Suprapubic skin (tissue), 4 donors: ENCODE data around the gene CPNE2. TPM values are rescaled to one million over a fixed set of nuclear protein-coding genes. Genes with fewer than 3 reads are reported as not detected.

Source experiments
- DNase-seq, 2 donors: peaks; one replicate each; pipeline ENCODE4 v3.0.0-alpha.2; 2019; ENCODE audit warnings: low spot score in 2 of 2
- H3K27ac ChIP-seq: fragments of 200-600 bp; sonication (generic); one replicate; pipeline ENCODE4 v1.5.1; 2019
- H3K27me3 ChIP-seq: fragments of 200-600 bp; sonication (generic); one replicate; pipeline ENCODE4 v1.5.1; 2019
- H3K36me3 ChIP-seq: fragments of 200-600 bp; sonication (generic); one replicate; pipeline ENCODE4 v1.5.1; 2019
- H3K4me1 ChIP-seq: fragments of 200-600 bp; sonication (generic); one replicate; pipeline ENCODE4 v1.5.1; 2019
- H3K4me3 ChIP-seq: fragments of 200-600 bp; sonication (generic); one replicate; pipeline ENCODE4 v1.5.1; 2019; ENCODE audit warnings: mild to moderate bottlenecking
- H3K9me3 ChIP-seq: fragments of 200-600 bp; sonication (generic); one replicate; pipeline ENCODE4 v1.5.1; 2019
- EP300 ChIP-seq: sonication (generic); formaldehyde crosslinking; IDR thresholded peaks from one replicate; pipeline ENCODE4 v1.6.1; 2017; ENCODE audit warnings: antibody characterized with exemption
- POLR2A ChIP-seq, 2 donors: fragments of 450-650 bp; IDR thresholded peaks; one replicate each; pipeline ENCODE4 v1.6.1; 2017; ENCODE audit warnings: antibody characterized with exemption in 2 of 2, mild to moderate bottlenecking in 2 of 2, moderate library complexity in 2 of 2
- POLR2AphosphoS5 ChIP-seq, 3 donors: sonication (generic); formaldehyde crosslinking; IDR thresholded peaks; one replicate each; pipeline ENCODE4 v1.6.1; 2017; ENCODE audit warnings: antibody characterized with exemption in 3 of 3
- WGBS: methylation state at CpG from one replicate; pipeline ENCODE4 v1.1.5; 2018; 5-methylcytosine and 5-hydroxymethylcytosine counted together
- total RNA-seq, 4 donors: library from RNA; depleted of rRNA; stranded (reverse); fragments of >200 nt; gene quantifications; one replicate each; pipeline ENCODE4 v1.1.0, GENCODE V29; 2016
- TF ChIP-seq, protein P1 (sequence below), 2 donors: fragments of 200-600 bp in 1 of 2; fragments of 450-650 bp in 1 of 2; sonication (generic) in 1 of 2; IDR thresholded peaks; one replicate each; pipeline ENCODE4 v1.5.1; 2016 to 2019; ENCODE audit warnings: antibody characterized with exemption in 2 of 2, mild to moderate bottlenecking in 1 of 2, moderate library complexity in 1 of 2

Gene CPNE2
- total RNA-seq, 4 donors from 2014 or later = 12.7 to 23.1 (median 15.7) TPM

DNA sequence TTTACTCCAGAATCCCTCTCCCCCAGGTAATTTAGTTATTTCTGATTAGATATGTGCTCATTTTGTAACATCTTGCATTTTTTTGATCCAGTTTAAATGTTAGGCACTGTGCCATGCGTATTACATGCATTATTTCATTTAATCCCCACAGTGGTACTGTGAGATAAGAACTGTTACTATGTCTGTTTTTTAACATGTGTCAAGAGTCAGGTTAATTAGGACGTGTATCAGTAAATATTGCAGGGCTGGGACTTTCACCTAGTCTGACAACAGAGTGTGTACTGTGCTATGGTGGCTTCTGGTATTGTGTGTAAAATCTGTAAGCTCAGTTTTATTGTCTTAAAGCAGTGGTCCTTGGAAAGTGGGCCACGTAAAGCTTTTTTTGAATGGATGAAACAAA is 104.4 kb downstream of the CPNE2 start:
- Histone ChIP-seq H3K36me3 (no peaks in the 10 kb centered on the region), H3K4me1 (peaks cover 9% of the 10 kb centered on the region), H3K27ac (no peak overlapping the region), H3K4me3 (no peak overlapping the region), H3K27me3 (no peaks in the 10 kb centered on the region), H3K9me3 (no peaks in the 10 kb centered on the region)
- TF ChIP-seq POLR2AphosphoS5 (IDR thresholded peaks at IDR 0.05) (no peak), EP300 (no peak), POLR2A (IDR thresholded peaks at IDR 0.05) (no peak)
- TF ChIP-seq, protein P1, sequence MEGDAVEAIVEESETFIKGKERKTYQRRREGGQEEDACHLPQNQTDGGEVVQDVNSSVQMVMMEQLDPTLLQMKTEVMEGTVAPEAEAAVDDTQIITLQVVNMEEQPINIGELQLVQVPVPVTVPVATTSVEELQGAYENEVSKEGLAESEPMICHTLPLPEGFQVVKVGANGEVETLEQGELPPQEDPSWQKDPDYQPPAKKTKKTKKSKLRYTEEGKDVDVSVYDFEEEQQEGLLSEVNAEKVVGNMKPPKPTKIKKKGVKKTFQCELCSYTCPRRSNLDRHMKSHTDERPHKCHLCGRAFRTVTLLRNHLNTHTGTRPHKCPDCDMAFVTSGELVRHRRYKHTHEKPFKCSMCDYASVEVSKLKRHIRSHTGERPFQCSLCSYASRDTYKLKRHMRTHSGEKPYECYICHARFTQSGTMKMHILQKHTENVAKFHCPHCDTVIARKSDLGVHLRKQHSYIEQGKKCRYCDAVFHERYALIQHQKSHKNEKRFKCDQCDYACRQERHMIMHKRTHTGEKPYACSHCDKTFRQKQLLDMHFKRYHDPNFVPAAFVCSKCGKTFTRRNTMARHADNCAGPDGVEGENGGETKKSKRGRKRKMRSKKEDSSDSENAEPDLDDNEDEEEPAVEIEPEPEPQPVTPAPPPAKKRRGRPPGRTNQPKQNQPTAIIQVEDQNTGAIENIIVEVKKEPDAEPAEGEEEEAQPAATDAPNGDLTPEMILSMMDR (IDR thresholded peaks at IDR 0.05) = no peak
- WGBS = 74% methylated on average over 3 of the region's 3 CpGs
- no peak for DNase-seq

Other genes with a start within 250 kb of the CPNE2 start
- gene SLC12A3, start 227.4 kb upstream of the CPNE2 start, total RNA-seq = under 1 TPM in 1 of 4 donors, not detected in 3; 0.13 TPM
- 100 to 1,000 TPM; 146 to 246 (median 160) TPM for gene HERPUD1, start 160.4 kb upstream of the CPNE2 start, total RNA-seq
- gene CETP, start 130.6 kb upstream of the CPNE2 start, total RNA-seq = 1 to 10 TPM in 1 of 4 donors, under 1 TPM in 1, not detected in 2; 0.72 to 1.7 TPM
- 100 to 1,000 TPM in 1 of 4 donors, 10 to 100 TPM in 3; 36.9 to 133 (median 54.4) TPM for gene NLRC5, start 103.0 kb upstream of the CPNE2 start, total RNA-seq
- 100 to 1,000 TPM in 1 of 4 donors, 10 to 100 TPM in 3; 47.1 to 109 (median 60.3) TPM for gene PSME3IP1, start 93.5 kb downstream of the CPNE2 start, total RNA-seq
- gene RSPRY1, start 93.7 kb downstream of the CPNE2 start, total RNA-seq = 10 to 100 TPM; 16.3 to 48.3 (median 35.2) TPM
- 10 to 100 TPM; 27.8 to 66.2 (median 51.0) TPM for gene ARL2BP, start 152.7 kb downstream of the CPNE2 start, total RNA-seq
- 100 to 1,000 TPM in 3 of 4 donors, 10 to 100 TPM in 1; 34.7 to 215 (median 205) TPM for gene PLLP, start 192.1 kb downstream of the CPNE2 start, total RNA-seq